ENCODE results near the gene DRG2. TPM values are rescaled to one million over a fixed set of nuclear protein-coding genes. Genes with fewer than 3 reads are reported as not detected.

The DRG2 gene
- total RNA-seq, 1 donor from 2014 or later, result 29.8 TPM

Other genes with a start within 250 kb of the DRG2 start
- gene TOM1L2, start 115.5 kb upstream of the DRG2 start, total RNA-seq, result 144 TPM
- gene DRC3, start 115.1 kb upstream of the DRG2 start, total RNA-seq, result 5.8 TPM
- gene ATPAF2, start 48.8 kb upstream of the DRG2 start, total RNA-seq, result 22.8 TPM
- gene GID4, start 48.5 kb upstream of the DRG2 start, total RNA-seq, result 17.1 TPM
- 4.4 TPM for gene MYO15A, start 20.8 kb downstream of the DRG2 start, total RNA-seq
- 96.3 TPM for gene ALKBH5, start 95.9 kb downstream of the DRG2 start, total RNA-seq
- gene LLGL1, start 137.7 kb downstream of the DRG2 start, total RNA-seq, result 21.4 TPM
- gene FLII, start 170.8 kb downstream of the DRG2 start, total RNA-seq, result 244 TPM
- 15.5 TPM for gene MIEF2, start 172.7 kb downstream of the DRG2 start, total RNA-seq
- 37.0 TPM for gene TOP3A, start 227.0 kb downstream of the DRG2 start, total RNA-seq
- 13.4 TPM for gene SMCR8, start 227.3 kb downstream of the DRG2 start, total RNA-seq

Data from sciatic nerve (tissue), 1 donor.